ENCODE data around the gene MBOAT2. TPM values are rescaled to one million over a fixed set of nuclear protein-coding genes. Genes with fewer than 3 reads are reported as not detected.

MBOAT2 gene
- total and polyA plus RNA-seq, 5 donors: 4.5 to 11.0 (median 8.8) TPM

DNA sequence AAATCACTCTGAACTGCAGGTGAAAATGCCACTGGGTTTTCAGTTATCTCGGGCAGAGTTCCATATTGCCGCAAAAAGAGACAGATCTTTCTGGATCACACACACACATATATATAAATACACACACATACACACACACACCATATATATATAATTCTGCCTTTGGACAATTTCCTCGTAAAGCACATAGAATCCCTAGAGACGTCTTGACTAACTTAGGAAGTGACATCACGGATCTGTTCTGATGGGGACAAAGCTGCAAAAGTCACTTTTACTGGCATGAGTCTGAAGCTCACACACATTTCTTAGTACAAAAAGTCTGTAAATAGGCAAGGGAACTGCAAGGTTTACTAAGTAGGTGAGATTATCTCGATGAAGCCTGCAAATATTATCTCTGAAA is 28.6 kb upstream of the MBOAT2 start:
- Histone ChIP-seq H3K9me3 (ENCODE audit: control insufficient read depth, low read length) (no peaks in the 10 kb centered on the region), H3K27me3 (ENCODE audit: control insufficient read depth, insufficient read depth) (no peaks in the 10 kb centered on the region), H3K4me3 (ENCODE audit: low read length) (no peak overlapping the region), H3K4me1 (ENCODE audit: control insufficient read depth, insufficient read depth, low read length) (no peaks in the 10 kb centered on the region), H3K27ac (ENCODE audit: low read length) (no peak overlapping the region)
- intact Hi-C loops (cut with DNase I): no loop called here
- DNase-seq (no peak), ATAC-seq (no peak)
- WGBS: 59% methylated on average over 6 of the region's 6 CpGs

DNA sequence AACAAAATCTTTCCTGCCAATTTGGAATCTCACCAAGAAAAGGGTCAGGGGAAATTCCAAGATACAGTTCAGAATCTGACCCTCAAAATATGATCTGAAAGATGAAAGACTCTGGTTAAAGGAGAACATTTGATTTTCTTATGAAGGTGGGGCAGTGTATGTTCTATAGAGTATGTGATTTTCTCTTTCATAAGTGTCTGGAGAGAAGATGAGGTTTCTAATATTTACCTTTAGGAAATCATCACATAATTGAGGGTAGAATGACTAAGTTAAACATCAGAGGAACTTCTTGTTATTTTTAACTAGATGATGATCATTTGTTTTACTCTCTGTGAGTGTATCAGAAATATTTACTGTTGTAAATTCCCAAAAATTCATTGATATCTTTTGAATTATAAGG is 27.8 kb upstream of the MBOAT2 start:
- no peak overlapping the region for H3K4me3 ChIP-seq (ENCODE audit: low read length)
- ATAC-seq (no peak), DNase-seq (no peak)
- intact Hi-C loops (cut with DNase I): no loop called here
- no peaks in the 10 kb centered on the region for H3K4me1 ChIP-seq (ENCODE audit: control insufficient read depth, insufficient read depth, low read length)
- H3K9me3 ChIP-seq (ENCODE audit: control insufficient read depth, low read length): no peaks in the 10 kb centered on the region
- H3K27ac ChIP-seq (ENCODE audit: low read length): no peak overlapping the region
- H3K27me3 ChIP-seq (ENCODE audit: control insufficient read depth, insufficient read depth): no peaks in the 10 kb centered on the region

DNA sequence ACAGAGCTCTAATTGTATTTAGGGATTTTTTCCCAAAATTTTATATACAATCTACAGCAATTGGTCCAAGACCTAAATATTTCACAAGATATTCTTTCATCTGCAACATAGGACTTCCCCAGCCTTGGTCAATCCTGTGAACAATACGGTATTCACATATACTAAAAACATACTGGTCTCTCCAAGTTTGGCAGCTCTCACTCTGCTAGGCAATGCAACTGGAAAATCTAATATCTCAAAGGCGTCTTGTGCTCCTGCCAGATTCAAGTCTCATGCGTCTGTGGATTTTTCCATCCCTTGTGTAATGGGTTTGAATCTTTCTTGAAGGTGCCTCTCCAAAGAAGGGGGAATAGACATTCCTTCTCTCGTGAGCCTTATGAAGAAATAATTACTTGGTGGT is 27.4 kb upstream of the MBOAT2 start:
- no peak overlapping the region for H3K4me3 ChIP-seq (ENCODE audit: low read length)
- no peaks in the 10 kb centered on the region for H3K27me3 ChIP-seq (ENCODE audit: control insufficient read depth, insufficient read depth)
- DNase-seq (no peak), ATAC-seq (peak; percentile 52 to 72)
- H3K4me1 ChIP-seq (ENCODE audit: control insufficient read depth, insufficient read depth, low read length): no peaks in the 10 kb centered on the region
- intact Hi-C loops (cut with DNase I): no loop called here
- H3K27ac ChIP-seq (ENCODE audit: low read length): no peak overlapping the region
- no peaks in the 10 kb centered on the region for H3K9me3 ChIP-seq (ENCODE audit: control insufficient read depth, low read length)
- 33% methylated on average over 4 of the region's 4 CpGs for WGBS

DNA sequence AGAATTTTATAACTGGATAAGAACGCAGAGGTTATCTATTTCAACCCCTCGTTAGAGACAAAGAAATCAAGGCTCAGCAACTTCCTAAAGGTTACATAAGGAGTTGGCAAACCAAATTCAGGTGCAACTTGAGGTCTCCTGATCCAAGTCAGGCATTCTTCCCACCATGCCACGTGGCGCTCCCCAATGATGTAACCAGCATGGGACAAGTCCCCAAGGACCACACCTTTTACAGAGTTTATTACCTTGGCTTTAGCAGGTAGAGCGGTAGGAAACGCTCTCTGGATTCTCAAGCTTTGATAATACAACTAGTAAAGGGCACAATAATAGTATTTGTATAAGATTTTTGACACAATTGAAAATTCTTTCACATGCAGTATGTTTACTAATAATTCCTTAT is 26.7 kb upstream of the MBOAT2 start:
- DNase-seq: no peak
- ATAC-seq: no peak
- no peaks in the 10 kb centered on the region for H3K27me3 ChIP-seq (ENCODE audit: control insufficient read depth, insufficient read depth)
- H3K9me3 ChIP-seq (ENCODE audit: control insufficient read depth, low read length): no peaks in the 10 kb centered on the region
- H3K4me3 ChIP-seq (ENCODE audit: low read length): no peak overlapping the region
- H3K27ac ChIP-seq (ENCODE audit: low read length): no peak overlapping the region
- 91% methylated on average over 6 of the region's 6 CpGs for WGBS
- intact Hi-C loops (cut with DNase I): no loop called here
- H3K4me1 ChIP-seq (ENCODE audit: control insufficient read depth, insufficient read depth, low read length): no peaks in the 10 kb centered on the region

DNA sequence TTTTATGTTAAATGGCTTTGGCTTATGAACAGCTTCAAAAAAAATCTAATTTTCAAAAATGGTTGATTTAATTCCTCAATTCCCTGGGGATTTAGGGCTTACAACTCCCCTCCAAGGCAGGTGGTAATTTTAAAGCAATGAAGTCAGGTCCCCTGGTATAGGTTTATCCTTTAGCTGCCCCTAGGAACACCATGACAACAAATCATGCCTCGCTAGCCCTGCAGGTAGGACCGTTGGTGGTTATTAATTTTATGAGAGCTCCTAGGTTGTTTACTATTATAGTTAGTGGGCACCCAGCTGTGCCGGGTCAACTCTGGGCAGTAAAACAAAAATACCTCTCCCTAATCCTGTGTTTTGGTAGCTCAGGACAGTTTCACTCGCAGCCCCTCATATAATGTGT is 26.2 kb upstream of the MBOAT2 start:
- WGBS: 87% methylated on average over 4 of the region's 4 CpGs
- Histone ChIP-seq H3K4me1 (ENCODE audit: control insufficient read depth, insufficient read depth, low read length) (no peaks in the 10 kb centered on the region), H3K27ac (ENCODE audit: low read length) (no peak overlapping the region), H3K4me3 (ENCODE audit: low read length) (no peak overlapping the region), H3K27me3 (ENCODE audit: control insufficient read depth, insufficient read depth) (no peaks in the 10 kb centered on the region), H3K9me3 (ENCODE audit: control insufficient read depth, low read length) (no peaks in the 10 kb centered on the region)
- ATAC-seq (no peak), DNase-seq (no peak)
- intact Hi-C loops (cut with DNase I): no loop called here

DNA sequence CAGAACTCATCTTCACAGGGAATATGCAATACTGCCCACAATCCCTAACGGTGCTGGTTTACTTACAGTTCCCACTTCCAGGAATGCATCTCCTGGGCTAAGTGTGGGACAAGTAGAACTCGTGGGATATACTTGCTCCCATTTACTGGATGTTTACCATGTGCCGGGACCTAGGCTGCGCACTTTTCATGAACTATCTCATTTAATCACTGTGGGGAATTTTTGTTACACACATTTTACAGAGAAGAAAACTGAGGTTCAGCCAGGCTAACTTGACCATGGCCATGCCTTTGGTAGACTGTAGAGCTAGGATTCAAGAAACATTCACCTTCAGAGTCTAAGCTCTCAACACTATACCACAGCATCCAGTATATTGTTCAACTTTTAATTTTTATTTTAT is 24.4 kb upstream of the MBOAT2 start:
- H3K4me3 ChIP-seq (ENCODE audit: low read length): no peak overlapping the region
- no peaks in the 10 kb centered on the region for H3K9me3 ChIP-seq (ENCODE audit: control insufficient read depth, low read length)
- H3K27ac ChIP-seq (ENCODE audit: low read length): no peak overlapping the region
- H3K27me3 ChIP-seq (ENCODE audit: control insufficient read depth, insufficient read depth): no peaks in the 10 kb centered on the region
- no peaks in the 10 kb centered on the region for H3K4me1 ChIP-seq (ENCODE audit: control insufficient read depth, insufficient read depth, low read length)
- intact Hi-C loops (cut with DNase I): no loop called here
- DNase-seq: no peak
- 91% methylated on average over 4 of the region's 4 CpGs for WGBS
- ATAC-seq: no peak

DNA sequence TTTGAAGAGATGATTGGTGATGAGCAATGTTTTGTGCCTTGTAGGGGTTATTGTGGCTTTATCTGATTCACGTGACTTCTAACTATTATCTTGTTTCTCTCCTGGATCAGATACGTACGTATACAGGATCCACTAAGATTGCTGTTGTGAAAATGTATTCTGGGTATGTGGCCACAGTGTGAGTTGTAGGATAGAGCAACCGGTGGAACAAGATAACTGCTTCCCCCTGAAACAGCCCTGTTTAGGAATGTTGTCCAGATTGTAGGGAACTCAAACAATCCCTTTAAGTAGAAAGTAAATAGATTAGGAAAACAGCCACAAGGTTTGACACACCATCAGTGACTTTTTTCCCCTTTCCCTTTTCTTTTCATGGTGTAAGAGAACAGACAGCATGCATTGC is 22.3 kb upstream of the MBOAT2 start:
- H3K27me3 ChIP-seq (ENCODE audit: control insufficient read depth, insufficient read depth): no peaks in the 10 kb centered on the region
- no peak overlapping the region for H3K4me3 ChIP-seq (ENCODE audit: low read length)
- intact Hi-C loops (cut with DNase I): no loop called here
- H3K27ac ChIP-seq (ENCODE audit: low read length): no peak overlapping the region
- no peaks in the 10 kb centered on the region for H3K4me1 ChIP-seq (ENCODE audit: control insufficient read depth, insufficient read depth, low read length)
- WGBS: 65% methylated on average over 4 of the region's 4 CpGs
- no peaks in the 10 kb centered on the region for H3K9me3 ChIP-seq (ENCODE audit: control insufficient read depth, low read length)
- no peak for ATAC-seq
- DNase-seq: no peak

DNA sequence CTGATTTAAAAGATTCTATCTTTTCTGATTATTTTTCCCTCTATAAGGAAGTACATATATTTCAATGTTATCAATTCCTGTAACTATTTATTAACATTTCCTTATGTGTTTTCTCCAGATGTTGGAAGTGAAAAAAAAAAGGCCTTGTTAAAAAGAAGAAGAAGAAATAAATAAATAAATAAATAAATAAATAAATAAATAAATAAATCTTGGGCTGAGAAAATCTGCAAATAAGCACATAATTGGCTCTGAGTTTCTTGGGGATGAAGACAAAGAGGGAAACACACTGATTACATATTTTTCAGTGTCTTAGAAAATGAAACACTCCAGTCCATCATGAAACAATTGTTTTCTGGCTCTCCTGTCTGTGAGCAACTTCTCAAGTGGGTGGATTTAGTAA is 21.1 kb upstream of the MBOAT2 start:
- no peak overlapping the region for H3K27ac ChIP-seq (ENCODE audit: low read length)
- ATAC-seq: no peak
- H3K4me3 ChIP-seq (ENCODE audit: low read length): no peak overlapping the region
- DNase-seq: no peak
- intact Hi-C loops (cut with DNase I): no loop called here
- H3K4me1 ChIP-seq (ENCODE audit: control insufficient read depth, insufficient read depth, low read length): no peaks in the 10 kb centered on the region
- H3K9me3 ChIP-seq (ENCODE audit: control insufficient read depth, low read length): no peaks in the 10 kb centered on the region
- H3K27me3 ChIP-seq (ENCODE audit: control insufficient read depth, insufficient read depth): no peaks in the 10 kb centered on the region

DNA sequence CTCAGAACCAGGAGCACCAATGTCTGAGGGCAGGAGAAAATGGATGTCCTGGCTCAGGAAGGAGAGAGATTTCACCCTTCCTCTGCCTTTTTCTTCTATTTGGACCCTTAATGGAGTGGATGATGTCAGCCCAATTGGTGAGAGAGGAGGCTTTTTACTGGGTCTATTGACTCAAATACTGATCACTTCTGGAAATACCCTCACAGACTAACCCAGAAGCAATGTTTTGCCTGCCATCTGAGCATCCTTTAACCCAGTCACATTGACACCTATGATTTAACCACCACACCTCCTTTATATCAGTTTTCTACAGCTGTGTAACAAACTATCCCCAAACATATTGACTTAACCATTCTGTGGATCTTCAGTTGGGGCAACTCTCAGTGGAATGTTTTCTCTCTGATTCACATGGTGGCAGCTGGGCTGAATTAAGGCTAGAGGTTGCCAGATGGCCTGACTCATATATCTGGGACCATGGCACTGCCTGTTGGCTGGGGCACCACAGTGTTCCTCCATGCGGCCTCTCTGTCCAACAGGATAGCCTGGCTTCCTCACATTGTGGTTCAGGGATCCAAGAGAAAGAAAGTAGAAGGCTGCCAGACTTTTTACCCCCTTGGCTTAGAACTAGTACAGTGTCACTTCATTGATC is 18.2 kb upstream of the MBOAT2 start:
- H3K9me3 ChIP-seq (ENCODE audit: control insufficient read depth, low read length): no peaks in the 10 kb centered on the region
- DNase-seq: no peak
- H3K27ac ChIP-seq (ENCODE audit: low read length): no peak overlapping the region
- no peak for ATAC-seq
- no peaks in the 10 kb centered on the region for H3K27me3 ChIP-seq (ENCODE audit: control insufficient read depth, insufficient read depth)
- intact Hi-C loops (cut with DNase I): no loop called here
- no peaks in the 10 kb centered on the region for H3K4me1 ChIP-seq (ENCODE audit: control insufficient read depth, insufficient read depth, low read length)
- 96% methylated on average over 1 of the region's 1 CpG for WGBS
- no peak overlapping the region for H3K4me3 ChIP-seq (ENCODE audit: low read length)

DNA sequence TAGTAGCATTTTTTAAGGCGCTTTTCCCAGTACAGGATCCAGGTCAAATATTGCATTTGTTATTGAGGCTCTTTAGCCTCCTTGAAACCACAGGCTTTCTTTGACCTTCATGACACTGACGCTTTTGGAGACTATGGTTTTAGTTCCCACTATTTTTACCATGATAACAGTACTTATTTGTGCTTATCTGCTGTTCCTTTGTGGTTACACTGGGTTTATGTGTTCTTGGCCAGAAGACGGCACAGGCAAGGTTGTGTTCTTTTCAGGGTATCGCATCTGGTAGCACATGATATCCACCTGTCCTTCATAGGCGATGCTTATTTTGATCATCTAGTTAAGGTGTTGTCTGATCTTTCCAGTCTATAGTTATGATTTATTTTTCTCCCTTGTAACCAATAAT is 16.8 kb upstream of the MBOAT2 start:
- 93% methylated on average over 5 of the region's 5 CpGs for WGBS
- Histone ChIP-seq H3K4me3 (ENCODE audit: low read length) (no peak overlapping the region), H3K9me3 (ENCODE audit: control insufficient read depth, low read length) (no peaks in the 10 kb centered on the region), H3K27me3 (ENCODE audit: control insufficient read depth, insufficient read depth) (no peaks in the 10 kb centered on the region), H3K27ac (ENCODE audit: low read length) (no peak overlapping the region), H3K4me1 (ENCODE audit: control insufficient read depth, insufficient read depth, low read length) (no peaks in the 10 kb centered on the region)
- DNase-seq (no peak), ATAC-seq (no peak)
- intact Hi-C loops (cut with DNase I): no loop called here

DNA sequence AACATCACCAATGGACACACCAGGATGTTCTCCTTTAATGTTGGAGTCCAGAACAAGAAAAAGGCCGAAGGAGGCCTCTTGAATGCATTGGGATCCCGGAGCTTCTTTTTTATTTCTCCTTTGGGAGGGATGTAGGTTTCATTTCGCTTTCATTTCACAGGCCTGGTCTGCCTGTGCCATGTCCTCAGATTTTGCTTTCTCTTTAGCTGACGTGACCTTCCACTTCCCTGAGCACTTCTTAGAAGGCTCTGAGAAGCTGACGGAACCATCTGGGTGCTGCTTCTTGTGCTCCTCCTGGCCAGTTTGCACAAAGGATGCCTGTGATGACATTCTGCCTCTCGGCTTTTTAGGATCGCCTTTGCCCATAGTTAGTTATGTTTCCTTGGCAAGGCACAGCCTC is 15.1 kb upstream of the MBOAT2 start:
- DNase-seq: no peak
- no peak for ATAC-seq
- H3K27me3 ChIP-seq (ENCODE audit: control insufficient read depth, insufficient read depth): no peaks in the 10 kb centered on the region
- no peak overlapping the region for H3K4me3 ChIP-seq (ENCODE audit: low read length)
- H3K9me3 ChIP-seq (ENCODE audit: control insufficient read depth, low read length): no peaks in the 10 kb centered on the region
- 78% methylated on average over 7 of the region's 7 CpGs for WGBS
- no peak overlapping the region for H3K27ac ChIP-seq (ENCODE audit: low read length)
- intact Hi-C loops (cut with DNase I): no loop called here
- H3K4me1 ChIP-seq (ENCODE audit: control insufficient read depth, insufficient read depth, low read length): no peaks in the 10 kb centered on the region

DNA sequence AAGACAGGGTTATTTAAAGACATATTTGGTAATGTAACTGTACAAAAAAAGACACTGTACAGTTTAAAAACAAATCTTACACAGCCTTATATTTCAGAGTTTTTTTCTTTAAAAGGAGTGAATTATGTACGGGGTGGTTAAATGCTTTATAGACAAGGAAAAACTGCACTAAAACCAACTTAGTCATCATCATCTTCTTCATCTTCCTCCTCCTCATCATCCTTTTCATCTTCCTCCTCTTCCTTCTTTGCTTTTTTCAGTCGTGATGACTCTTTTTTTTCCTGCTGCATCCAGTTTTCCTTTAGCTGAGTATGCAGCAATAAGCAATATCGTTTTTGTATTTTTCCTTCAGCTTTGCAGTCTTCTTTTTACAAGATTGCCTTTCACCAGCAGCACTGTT is 14.6 kb upstream of the MBOAT2 start:
- Histone ChIP-seq H3K9me3 (ENCODE audit: control insufficient read depth, low read length) (no peaks in the 10 kb centered on the region), H3K27ac (ENCODE audit: low read length) (no peak overlapping the region), H3K4me3 (ENCODE audit: low read length) (no peak overlapping the region), H3K27me3 (ENCODE audit: control insufficient read depth, insufficient read depth) (no peaks in the 10 kb centered on the region), H3K4me1 (ENCODE audit: control insufficient read depth, insufficient read depth, low read length) (no peaks in the 10 kb centered on the region)
- ATAC-seq: no peak
- WGBS: 73% methylated on average over 3 of the region's 3 CpGs
- no peak for DNase-seq
- intact Hi-C loops (cut with DNase I): no loop called here
